HG03439 (cell line): Measurements from ENCODE around the gene ARHGAP26.

ENCODE experiments used
- ATAC-seq: cut with Tn5 transposase; IDR thresholded peaks from one replicate; pipeline ENCODE4 v1.9.1; 2021; ENCODE audit warnings: mild to moderate bottlenecking, moderate library complexity; ENCODE audit not compliant: unreplicated experiment

The ARHGAP26 gene

DNA sequence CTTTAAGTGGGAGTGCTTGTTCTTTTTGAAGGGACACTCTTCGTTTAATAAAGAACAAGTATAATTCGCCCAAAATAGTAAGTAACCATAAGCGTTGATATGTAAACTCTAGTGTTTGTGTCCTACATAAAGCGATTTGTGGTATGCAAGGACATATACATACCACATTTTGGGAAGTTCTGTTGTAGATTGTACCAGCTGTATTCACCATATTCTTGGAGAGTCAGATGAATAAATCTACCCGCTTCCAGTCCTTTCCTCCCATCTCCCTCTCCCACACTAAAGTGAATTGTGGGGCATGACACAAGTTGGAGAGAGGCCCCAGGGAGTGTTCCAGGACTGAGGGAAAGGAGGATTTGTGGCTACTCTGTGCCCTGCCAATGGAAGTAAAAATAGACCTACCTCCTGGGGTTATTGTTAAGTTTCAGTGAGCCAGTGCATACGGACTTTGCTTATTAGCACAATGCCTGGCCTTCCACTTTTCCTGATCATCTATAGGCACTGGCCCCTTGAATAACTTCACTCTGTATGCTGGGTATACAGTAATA, 40.6 kb downstream of the ARHGAP26 start:
- ATAC-seq: no peak

- no peak for ATAC-seq
Observed at GRCh38 chr5:142811866-142812557, 41.8 kb downstream of the ARHGAP26 start.

DNA sequence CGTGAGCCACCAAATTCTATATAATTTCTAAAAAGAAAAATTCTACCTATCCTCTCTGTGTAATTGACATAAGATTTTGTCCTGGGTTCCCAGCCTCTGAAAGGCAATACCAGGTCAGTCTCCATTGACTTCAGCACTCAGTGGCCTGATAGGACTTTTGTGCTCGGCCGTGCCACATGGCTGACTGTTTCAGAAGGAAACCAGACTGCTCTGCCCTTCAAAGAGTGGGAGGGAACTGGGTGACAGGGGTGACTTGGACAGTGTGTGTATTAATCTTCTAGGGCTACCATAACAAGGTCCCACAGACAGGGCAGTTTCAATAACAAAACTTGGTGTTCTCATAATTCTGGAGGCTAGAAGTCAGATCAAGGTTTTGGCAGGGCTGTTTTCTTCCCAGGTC, 43.0 kb downstream of the ARHGAP26 start:
- ATAC-seq: no peak

DNA sequence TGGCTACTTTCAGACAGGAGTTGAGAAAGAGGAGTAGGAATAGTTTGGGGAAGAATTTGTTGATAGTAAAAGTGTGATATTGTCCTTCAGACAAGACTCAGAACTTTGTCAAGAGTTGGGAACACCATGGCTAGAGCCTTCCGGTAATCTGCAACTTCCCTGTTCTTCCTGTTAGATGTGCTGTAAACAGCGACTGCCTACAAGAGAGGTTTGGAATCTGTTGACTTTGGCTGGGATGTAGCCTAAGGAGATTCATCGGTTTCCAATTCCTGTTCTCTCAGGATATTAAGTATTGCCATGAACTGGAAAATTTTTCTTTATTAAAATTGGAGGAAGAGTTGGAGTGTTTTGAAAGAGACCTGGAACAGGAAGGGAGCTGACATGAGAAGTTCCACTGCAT, 43.9 kb downstream of the ARHGAP26 start:
- ATAC-seq: no peak

DNA sequence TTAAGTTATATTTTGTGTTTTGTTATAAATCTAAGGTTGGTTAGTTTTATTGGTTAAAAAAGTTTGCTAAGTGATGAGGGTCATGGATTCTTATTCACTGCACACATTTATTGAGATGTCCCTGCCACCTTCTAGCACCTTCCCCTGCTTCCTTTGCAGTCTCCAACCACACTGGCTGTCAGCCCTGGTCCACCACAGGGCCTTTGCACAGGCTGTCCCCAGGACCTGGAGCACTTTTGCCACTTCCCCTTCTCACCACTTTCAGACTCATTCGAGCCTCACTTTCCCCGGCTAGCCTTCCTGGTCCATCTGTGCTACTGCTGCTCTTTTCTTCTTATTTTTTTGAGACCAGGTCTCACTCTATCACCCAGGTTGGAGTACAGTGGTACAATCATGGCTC, 45.3 kb downstream of the ARHGAP26 start:
- ATAC-seq: no peak

- ATAC-seq: no peak
Observed at GRCh38 chr5:142816531-142817430, 46.6 kb downstream of the ARHGAP26 start.

DNA sequence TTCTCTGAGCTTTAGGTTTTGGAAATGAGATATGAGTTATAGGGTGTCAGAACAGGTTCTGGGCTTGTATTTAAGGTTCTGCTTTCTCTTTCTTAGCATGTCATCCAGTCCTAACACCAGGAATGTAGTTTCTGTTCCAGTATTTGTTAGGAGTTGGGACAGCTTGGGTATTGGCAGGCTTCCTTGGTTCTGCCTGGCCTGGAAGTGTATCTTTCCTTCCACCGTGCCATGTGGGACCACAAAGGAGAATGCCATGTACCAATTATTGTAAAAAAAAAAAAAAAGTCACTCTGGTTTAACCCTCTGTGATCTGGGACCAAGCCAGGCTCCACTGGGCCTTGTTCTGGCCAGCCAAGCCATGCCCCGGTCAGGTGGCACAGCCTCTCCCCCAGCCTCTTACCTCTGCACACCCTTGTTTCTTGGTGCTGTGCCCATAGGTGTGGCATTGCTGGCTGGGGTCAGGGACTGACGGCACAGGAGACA, 47.8 kb downstream of the ARHGAP26 start:
- no peak for ATAC-seq

DNA sequence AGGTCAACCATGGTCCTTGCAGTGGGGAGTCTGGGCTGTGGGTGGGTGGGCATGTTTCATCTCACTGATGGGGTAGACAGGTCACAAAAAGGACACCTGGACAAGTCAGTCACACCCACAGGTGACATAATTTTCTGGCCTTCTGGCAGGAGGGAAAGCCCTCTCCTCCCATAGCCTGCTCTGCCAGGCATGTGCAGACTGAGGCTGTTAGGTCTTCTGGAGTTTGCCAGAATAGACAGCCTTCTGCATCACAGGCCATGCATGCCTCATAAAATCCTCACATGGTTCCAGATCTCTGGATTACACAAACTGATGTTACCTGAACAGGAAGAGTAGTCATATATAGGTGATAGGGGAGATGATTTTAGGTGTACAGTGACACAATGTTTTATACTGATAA, 49.1 kb downstream of the ARHGAP26 start:
- no peak for ATAC-seq

- ATAC-seq: no peak
Observed at GRCh38 chr5:142819825-142820224, 49.6 kb downstream of the ARHGAP26 start.

GRCh38 chr5:142820447-142820846, 50.3 kb downstream of the ARHGAP26 start:
- ATAC-seq: no peak

DNA sequence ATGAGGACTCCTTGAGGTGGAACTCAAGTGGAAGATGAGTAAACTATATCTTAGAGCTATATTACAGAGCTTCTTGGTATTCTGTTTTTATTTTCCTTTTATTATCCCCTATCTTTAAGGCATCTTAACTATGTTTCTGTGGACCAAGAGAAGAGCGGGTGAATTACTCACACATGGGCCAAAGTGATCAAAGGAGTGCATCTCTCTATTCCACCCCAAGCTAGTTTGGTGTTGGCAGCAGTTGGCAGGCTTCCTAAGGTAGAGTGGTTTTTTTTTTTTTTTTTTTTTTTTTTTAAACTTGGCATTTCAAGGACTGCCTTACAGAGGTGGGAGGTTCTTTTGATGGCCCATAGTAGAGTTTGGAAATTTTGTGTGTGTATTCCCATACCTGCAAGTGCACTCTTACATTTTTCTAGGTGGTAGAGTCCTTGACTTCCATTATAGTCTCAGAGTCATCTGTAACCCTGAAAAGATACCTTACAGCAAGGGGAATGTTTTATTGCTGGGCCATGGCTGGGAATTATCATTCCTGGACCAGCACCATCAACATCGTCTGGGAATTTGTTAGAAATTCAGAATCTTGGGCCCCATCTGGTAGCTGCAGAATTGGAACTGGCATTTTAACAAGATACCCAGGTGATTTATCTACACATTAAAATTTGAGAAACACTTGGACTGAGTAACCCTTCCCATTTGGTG, 51.0 kb downstream of the ARHGAP26 start:
- no peak for ATAC-seq

DNA sequence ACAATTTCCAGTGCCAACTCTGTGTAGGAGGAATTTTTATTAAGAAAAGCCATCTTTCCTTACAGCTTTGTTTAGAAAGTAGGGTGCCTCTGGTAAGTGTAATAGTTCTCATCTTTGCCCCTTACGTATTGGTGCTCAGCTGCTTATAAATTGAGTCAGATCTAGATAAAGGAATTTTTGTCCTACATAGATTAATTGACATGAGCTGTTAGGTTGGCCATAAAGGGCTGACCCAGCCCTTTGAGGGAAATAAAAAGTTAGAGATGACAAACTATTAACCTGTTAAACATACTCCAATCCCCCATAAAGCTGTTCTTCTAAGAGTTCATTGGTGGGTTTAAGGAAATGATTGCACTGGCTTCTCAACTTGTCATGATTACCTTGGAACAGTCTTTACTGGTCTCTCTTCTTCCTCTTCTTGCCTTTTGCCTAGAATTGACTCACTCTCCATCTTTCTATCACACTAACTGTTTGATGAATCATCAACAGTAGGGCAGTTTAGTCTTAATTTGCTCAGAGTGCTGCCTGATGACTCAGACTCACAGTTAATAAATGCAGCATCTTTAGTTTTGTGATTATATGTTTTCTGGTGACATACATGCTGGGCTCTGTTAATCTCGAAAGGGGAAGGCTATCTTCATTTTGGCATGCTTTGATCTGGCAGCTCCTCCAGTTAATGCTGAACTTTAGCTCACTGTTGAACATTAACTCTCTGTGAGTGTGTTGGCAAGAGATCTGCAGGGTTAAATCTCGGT, 51.7 kb downstream of the ARHGAP26 start:
- ATAC-seq: peak; percentile 47

GRCh38 chr5:142823126-142823525, 52.9 kb downstream of the ARHGAP26 start:
- ATAC-seq: no peak

GRCh38 chr5:142823806-142824205, 53.6 kb downstream of the ARHGAP26 start:
- no peak for ATAC-seq

DNA sequence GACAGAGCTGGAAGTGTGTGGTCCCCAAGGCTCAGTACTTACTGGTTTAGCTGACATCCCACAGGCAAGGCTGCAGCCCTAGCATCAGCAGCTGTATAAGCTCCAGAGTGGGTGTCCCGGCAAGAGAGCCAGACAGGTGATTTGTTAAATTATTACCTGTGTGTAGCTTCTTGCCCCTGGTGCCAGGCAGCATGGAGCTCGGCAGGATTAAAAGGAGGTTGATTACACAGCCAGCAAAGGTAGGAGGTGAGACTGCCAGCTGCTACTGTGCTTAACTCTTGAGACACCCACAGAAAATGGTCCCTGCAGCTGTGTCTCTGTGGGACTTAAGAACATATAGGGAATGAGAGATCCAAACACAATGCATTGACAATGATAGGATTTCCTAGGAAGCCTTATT, 54.2 kb downstream of the ARHGAP26 start:
- no peak for ATAC-seq

GRCh38 chr5:142825378-142826089, 55.4 kb downstream of the ARHGAP26 start:
- ATAC-seq: no peak

DNA sequence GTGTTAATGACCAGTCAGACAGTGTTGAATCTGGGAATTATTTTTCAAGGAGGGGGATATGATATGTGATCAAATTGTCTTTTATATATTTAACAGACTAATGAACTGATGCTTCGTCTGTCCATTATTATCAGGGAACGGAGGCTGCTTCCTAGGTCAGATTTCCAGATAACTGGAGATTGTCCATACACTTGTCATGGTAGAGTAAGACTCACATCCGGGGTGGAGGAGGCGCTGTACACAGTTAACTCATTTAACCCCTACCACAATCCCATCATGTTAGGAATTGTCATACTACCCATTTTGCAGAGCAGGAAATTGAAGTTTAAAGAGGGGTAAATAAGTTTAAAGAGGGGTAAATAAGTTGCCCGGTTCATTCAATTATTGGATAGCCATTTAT, 55.9 kb downstream of the ARHGAP26 start:
- ATAC-seq: no peak

- no peak for ATAC-seq
Observed at GRCh38 chr5:142826741-142827492, 56.7 kb downstream of the ARHGAP26 start.

DNA sequence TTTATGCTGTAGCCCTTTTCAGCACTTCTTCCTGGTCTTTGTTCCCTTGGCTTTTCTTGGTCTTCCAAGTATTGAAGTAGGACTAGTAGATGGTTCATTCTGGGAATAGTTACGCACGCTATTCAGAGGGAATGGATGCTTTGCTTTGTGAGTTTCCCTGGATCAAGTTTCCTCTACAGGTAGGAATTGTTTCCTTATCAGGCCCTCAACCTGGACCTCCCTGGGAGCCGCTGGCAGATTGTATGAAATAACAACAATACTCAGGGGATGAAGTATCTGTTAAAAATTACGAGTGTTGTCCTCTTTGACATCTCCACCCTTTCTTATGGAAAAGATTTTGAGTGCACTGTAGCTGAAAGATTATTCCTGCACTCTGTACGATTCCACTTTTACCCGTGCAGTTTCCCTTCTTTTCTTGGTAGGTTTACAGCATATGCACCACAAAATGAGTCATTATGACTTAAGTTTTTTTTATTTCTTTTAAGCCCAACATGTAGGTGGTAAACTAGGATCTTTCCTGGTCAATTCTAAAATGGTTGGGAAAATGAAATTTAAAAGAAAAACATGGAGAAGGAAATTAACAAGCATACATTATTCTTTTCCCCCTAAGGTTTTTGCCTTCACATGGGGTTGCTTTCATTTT, 57.9 kb downstream of the ARHGAP26 start:
- ATAC-seq: no peak
